HEK293 (cell line): Measurements from ENCODE around the gene ITSN1.

Experiments
- ZNF560 ChIP-seq: fragments of 450-650 bp; formaldehyde crosslinking; IDR thresholded peaks from 2 replicates; pipeline ENCODE4 v1.5.1; 2017; ENCODE audit warnings: missing biosample characterization, missing genetic modification characterization, borderline replicate concordance
- ZNF629 ChIP-seq: fragments of 450-650 bp; formaldehyde crosslinking; IDR thresholded peaks from 2 replicates; pipeline ENCODE4 v1.5.1; 2017; ENCODE audit warnings: missing biosample characterization, missing genetic modification characterization
- TF ChIP-seq, protein P1 (sequence below): fragments of 450-650 bp; formaldehyde crosslinking; IDR thresholded peaks from 2 replicates; pipeline ENCODE4 v1.5.1; 2016; ENCODE audit warnings: missing biosample characterization, missing genetic modification characterization

GRCh38 chr21:33684923-33685560, 42.7 kb downstream of the ITSN1 start:
- TF ChIP-seq ZNF560 (tag by site-specific recombination) = no peak
- TF ChIP-seq, protein P1, sequence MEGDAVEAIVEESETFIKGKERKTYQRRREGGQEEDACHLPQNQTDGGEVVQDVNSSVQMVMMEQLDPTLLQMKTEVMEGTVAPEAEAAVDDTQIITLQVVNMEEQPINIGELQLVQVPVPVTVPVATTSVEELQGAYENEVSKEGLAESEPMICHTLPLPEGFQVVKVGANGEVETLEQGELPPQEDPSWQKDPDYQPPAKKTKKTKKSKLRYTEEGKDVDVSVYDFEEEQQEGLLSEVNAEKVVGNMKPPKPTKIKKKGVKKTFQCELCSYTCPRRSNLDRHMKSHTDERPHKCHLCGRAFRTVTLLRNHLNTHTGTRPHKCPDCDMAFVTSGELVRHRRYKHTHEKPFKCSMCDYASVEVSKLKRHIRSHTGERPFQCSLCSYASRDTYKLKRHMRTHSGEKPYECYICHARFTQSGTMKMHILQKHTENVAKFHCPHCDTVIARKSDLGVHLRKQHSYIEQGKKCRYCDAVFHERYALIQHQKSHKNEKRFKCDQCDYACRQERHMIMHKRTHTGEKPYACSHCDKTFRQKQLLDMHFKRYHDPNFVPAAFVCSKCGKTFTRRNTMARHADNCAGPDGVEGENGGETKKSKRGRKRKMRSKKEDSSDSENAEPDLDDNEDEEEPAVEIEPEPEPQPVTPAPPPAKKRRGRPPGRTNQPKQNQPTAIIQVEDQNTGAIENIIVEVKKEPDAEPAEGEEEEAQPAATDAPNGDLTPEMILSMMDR = no peak
- TF ChIP-seq ZNF629 = no peak
